D721Med (cell line): ENCODE measurements around the gene CDK5.

Source experiments
- DNase-seq: peaks from one replicate; pipeline ENCODE4 v3.0.0; 2011; ENCODE audit warnings: low spot score; ENCODE audit not compliant: insufficient read length
- FAIRE-seq: peaks from 2 replicates; lab custom pipeline; 2011; peaks lifted over from hg19 to GRCh38; lab: Jason Lieb, UNC
- TF ChIP-seq, protein P1 (sequence below): IDR thresholded peaks from 2 replicates; pipeline ENCODE4 v1.5.1; 2012; ENCODE audit warnings: mild to moderate bottlenecking, control low read depth; ENCODE audit not compliant: insufficient read depth; ENCODE audit errors: missing control alignments

CDK5 gene

DNA sequence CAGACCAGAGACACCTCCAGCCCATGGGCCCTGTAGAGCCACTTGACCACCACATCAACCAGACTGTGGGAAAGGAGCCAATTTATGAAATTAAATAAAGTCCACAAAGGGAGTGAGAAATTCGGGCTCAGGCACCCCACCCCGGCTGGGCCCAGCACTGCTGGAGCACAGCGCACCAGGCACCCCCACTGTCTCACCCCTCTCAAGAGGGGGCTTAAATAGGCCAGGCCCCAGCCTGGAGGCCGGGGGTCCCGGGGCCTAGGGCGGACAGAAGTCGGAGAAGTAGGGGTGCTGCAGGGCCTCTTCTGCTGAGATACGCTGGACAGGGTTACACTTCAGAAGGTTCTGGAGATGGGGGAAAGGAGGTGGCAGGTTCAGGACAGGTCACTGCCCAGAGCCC lies 3.9 kb downstream of the CDK5 start:
- DNase-seq: no peak
- TF ChIP-seq, protein P1, sequence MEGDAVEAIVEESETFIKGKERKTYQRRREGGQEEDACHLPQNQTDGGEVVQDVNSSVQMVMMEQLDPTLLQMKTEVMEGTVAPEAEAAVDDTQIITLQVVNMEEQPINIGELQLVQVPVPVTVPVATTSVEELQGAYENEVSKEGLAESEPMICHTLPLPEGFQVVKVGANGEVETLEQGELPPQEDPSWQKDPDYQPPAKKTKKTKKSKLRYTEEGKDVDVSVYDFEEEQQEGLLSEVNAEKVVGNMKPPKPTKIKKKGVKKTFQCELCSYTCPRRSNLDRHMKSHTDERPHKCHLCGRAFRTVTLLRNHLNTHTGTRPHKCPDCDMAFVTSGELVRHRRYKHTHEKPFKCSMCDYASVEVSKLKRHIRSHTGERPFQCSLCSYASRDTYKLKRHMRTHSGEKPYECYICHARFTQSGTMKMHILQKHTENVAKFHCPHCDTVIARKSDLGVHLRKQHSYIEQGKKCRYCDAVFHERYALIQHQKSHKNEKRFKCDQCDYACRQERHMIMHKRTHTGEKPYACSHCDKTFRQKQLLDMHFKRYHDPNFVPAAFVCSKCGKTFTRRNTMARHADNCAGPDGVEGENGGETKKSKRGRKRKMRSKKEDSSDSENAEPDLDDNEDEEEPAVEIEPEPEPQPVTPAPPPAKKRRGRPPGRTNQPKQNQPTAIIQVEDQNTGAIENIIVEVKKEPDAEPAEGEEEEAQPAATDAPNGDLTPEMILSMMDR: no peak
- no peak for FAIRE-seq

DNA sequence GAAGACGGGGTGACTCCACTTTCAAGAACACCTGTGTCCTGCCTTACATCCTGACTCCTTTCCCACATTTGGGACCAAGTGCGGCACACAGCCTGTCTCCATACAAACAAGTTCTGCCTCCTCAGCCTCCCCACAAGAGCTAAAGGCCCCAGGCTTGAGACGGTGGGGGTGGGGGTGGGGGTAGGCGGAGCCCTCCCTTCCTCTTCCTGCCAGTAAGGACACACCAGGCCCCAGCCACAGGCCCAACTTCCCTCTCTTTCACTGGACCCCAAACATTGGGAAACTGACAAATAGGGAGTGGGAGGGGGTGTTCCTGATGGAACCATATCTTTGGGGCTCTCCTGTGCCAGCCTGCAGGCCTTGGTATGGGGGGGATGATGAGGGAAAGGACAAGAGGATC lies 4.6 kb downstream of the CDK5 start:
- DNase-seq: no peak
- FAIRE-seq: no peak
- TF ChIP-seq, protein P1: no peak

GRCh38 chr7:151051108-151051507 lies 6.6 kb downstream of the CDK5 start:
- DNase-seq (no peak), FAIRE-seq (no peak)
- TF ChIP-seq, protein P1: no peak

DNA sequence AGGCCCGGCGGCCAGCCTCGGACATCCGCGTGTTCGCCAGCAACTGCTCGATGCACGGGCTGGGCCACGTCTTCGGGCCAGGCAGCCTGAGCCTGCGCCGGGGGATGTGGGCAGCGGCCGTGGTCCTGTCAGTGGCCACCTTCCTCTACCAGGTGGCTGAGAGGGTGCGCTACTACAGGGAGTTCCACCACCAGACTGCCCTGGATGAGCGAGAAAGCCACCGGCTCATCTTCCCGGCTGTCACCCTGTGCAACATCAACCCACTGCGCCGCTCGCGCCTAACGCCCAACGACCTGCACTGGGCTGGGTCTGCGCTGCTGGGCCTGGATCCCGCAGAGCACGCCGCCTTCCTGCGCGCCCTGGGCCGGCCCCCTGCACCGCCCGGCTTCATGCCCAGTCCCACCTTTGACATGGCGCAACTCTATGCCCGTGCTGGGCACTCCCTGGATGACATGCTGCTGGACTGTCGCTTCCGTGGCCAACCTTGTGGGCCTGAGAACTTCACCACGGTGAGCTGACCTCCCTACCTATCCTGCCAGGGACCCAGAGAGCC lies 8.7 kb downstream of the CDK5 start:
- TF ChIP-seq, protein P1: no peak
- DNase-seq (no peak), FAIRE-seq (no peak)

GRCh38 chr7:151047976-151048815 lies 9.5 kb downstream of the CDK5 start, which contains the start of gene ASIC3:
Gene ASIC3 (plus strand): TSS chr7:151048531. CDS start chr7:151048886, 355 bp downstream.
- DNase-seq (no peak), FAIRE-seq (no peak)
- TF ChIP-seq, protein P1: no peak

DNA sequence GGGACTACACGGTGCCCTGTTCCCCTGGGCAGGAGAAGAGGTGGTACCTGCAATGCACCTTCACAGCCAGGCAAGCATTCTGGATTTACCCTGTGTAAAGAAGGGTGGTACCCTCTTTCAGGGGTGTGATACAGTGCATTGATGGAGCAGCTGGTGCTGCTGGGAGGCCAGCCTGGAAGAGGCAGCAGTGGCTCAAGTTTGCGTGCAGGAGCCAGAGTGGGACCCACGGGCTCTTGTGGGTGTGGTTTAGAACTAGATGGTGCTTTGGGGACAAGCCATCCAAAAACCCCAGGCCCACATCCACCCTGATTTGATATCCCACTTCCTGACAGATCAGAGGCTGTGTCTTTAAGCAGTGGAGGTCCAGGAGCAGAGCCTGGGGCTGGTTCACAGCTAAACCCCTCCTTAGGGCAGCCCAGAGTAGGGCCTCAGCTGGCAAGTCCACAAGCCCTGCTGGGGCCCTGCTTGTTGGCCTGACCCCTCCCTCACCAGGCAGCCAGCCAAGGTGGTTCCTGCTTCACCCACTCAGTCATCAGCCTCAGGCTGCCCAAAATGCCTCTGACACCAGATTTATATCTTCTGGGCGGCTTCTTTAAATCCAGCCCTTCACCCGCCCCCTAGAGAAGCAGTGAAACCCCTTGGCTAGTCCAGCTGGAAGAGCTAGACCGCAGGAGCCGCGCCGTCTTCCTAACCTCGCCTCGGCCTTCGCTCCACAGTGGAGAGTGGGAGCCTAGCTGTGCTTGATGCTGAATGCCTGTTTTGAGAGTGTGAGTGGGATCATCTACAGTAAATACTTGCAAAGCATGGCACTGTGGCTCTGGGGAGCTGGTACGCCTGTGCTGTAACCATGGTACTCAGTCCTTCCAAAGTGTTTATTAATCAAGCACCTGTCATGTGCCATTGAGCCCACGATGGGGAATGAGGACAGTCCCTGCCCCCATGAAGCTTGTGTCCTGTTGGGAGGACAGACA lies 10.8 kb downstream of the CDK5 start:
- DNase-seq: no peak
- FAIRE-seq: no peak
- TF ChIP-seq, protein P1: no peak
